Suprapubic skin (tissue), 4 donors: Measurements from ENCODE around the gene YY1.

Experiments
- CTCF ChIP-seq, 2 donors: fragments of 200-600 bp in 1 of 2; fragments of 450-650 bp in 1 of 2; sonication (generic) in 1 of 2; IDR thresholded peaks; one replicate each; pipeline ENCODE4 v1.5.1; 2016 to 2019; ENCODE audit warnings: antibody characterized with exemption in 2 of 2, mild to moderate bottlenecking in 1 of 2, moderate library complexity in 1 of 2
- EP300 ChIP-seq: sonication (generic); formaldehyde crosslinking; IDR thresholded peaks from one replicate; pipeline ENCODE4 v1.6.1; 2017; ENCODE audit warnings: antibody characterized with exemption
- POLR2A ChIP-seq, 2 donors: fragments of 450-650 bp; IDR thresholded peaks; one replicate each; pipeline ENCODE4 v1.6.1; 2017; ENCODE audit warnings: antibody characterized with exemption in 2 of 2, mild to moderate bottlenecking in 2 of 2, moderate library complexity in 2 of 2
- POLR2AphosphoS5 ChIP-seq, 3 donors: sonication (generic); formaldehyde crosslinking; IDR thresholded peaks; one replicate each; pipeline ENCODE4 v1.6.1; 2017; ENCODE audit warnings: antibody characterized with exemption in 3 of 3

- no peak for TF ChIP-seq CTCF (IDR thresholded peaks at IDR 0.05)
- TF ChIP-seq POLR2A (IDR thresholded peaks at IDR 0.05) = no peak
- TF ChIP-seq POLR2AphosphoS5 (IDR thresholded peaks at IDR 0.05) = no peak
- TF ChIP-seq EP300 = no peak
These were observed 34.7 kb upstream of the YY1 start for GRCh38 chr14:100203962-100204834.
